GM04504 (cell line): ENCODE measurements around the gene ECHS1.
A peak's percentile ranks its signal among the peaks of the same experiment; 100 is the strongest.

Source experiments
- DNase-seq: peaks from one replicate; pipeline ENCODE4 v3.0.0-alpha.2; 2012; ENCODE audit warnings: low read depth

The ECHS1 gene

GRCh38 chr10:133341983-133342382 lies 31.2 kb downstream of the ECHS1 start:
- DNase-seq, result no peak

DNA sequence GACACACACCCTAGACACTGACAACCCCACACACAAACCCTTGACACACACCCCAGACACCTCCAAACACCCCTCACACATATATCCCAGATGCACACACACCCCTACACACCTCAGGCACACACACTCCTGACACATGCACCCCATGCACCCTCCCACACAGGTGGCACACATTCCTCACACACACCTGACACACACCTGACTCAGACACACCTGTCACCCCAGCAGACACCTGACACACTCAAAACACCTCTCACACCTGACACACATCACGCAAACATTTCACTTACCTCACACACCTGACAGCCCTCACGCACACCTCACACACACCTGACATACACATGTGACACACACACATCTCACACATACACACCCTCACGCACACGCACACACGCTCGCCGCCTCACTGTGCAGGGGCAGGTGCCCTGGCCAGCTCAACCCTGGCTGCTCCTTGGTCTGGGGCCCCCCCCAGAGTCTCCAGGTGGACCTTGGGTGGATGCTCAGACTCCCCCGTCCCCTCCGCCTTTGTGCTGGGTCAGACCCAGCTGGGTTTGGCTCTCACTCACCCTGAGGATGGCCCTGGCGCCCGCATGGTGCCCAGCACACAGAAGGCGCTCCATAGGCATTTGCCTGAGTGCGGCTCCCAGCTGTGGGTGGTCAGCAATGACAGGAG lies 33.3 kb downstream of the ECHS1 start:
- no peak for DNase-seq

DNA sequence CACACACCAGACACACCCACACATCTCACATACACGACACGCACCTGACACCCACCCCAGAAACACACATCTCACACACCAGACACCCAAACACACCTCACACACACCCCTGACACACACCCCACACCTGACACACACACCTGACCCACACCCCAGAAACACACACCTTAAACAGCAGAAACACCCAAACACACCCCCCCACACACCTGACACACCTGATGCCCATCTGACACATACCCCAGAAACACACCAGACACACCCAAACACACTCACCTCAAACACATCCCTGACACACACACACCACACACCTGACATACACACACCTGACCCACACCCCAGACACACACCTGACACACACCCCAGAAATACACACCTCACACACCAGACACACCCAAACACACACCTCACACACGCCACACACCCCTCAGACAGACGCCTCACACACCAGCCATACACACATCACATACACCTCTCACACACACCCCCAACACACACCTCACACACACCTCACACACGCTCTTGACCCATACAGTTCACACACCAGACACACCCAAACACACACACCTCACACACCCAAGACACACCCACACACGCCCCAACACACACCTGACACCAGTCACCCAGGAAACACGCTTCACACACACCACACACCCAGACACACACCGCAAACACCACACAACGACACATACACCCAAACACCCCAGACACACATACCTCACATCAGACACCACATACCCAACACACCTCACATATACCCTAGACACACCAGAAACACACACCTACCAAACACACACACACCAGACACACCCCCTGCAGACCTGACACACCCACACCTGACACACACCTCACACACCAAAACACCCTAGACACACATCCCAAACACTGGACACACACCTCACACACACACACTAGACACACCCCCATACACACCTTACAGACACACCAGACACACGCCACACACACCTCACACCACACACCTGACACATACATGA lies 34.8 kb downstream of the ECHS1 start:
- no peak for DNase-seq

- DNase-seq, result no peak
Measured at GRCh38 chr10:133337370-133337725, 35.8 kb downstream of the ECHS1 start.

GRCh38 chr10:133336577-133337369 lies 36.4 kb downstream of the ECHS1 start, which contains the start of gene CALY:
CALY (minus strand) TSS chr10:133336896; CDS start chr10:133328989, 7,907 bp downstream.
- DNase-seq, result no peak

DNA sequence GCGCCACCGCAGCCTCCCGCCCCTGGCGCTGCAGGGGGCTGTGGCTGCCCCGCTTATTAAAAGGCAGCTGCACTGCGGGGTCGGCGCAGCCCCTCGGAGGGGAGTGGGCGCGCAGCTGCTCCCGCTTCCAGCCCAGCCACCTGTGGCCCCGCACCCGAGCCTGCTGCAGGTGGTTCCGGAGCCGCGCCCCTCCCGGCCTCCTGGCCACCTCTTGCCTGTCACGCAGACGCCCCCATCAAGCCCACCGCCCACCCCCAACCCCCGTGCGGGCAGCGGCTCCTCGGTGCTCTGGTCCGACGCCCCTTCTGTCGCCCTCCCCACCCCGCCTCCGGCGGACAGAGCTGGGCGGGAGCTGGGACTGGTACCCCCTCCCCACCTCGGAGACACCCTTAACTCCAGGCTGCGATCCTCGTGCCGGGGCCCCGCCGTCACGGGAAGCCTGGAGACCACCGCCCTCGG lies 37.0 kb downstream of the ECHS1 start:
- no peak for DNase-seq

DNA sequence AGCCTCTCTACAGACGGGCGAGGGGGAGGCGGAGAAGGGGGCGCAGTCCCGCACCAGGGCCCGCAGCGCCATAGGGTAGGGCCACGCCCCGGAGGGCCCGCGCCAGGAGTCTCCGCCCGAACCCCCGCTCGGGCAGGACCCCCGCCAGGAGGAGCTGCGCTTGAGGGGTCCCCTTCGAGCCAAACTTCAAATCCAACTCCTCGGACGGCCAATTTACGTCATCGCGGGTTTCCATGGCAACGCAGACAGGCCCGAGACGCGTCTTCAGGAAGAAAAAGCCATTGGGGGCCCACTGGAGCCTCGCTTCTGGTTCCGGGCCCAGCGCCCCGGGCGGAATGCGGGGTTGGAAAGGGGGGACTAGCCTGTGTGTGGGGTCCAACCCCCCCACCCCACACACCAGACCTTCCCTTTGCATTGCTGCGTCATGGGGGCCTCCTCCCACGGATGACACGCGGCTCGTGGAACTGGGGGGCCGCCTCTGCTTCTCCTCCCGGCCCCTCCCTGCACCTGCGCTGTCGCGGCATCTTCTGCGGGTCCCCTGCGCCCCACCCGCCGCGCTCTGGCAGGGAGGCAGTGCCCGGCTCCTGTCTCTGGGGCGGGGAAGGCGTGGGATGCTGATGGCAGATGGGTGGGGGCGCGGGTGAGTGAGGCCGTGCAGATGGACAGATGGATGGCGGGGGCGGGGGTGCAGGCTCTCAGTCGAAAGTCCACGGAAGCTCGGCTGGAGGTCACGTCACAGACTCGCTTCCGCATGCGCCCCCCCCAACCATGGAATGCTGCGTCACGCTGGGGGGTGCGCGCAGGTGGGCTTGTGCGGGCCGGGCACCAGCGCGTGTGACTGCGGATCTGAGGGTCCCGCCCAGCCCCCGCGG lies 37.7 kb downstream of the ECHS1 start:
- DNase-seq, result no peak

- no peak for DNase-seq
Measured at GRCh38 chr10:133334503-133335245, 38.5 kb downstream of the ECHS1 start.

GRCh38 chr10:133332936-133333699 lies 40.0 kb downstream of the ECHS1 start:
- no peak for DNase-seq

DNA sequence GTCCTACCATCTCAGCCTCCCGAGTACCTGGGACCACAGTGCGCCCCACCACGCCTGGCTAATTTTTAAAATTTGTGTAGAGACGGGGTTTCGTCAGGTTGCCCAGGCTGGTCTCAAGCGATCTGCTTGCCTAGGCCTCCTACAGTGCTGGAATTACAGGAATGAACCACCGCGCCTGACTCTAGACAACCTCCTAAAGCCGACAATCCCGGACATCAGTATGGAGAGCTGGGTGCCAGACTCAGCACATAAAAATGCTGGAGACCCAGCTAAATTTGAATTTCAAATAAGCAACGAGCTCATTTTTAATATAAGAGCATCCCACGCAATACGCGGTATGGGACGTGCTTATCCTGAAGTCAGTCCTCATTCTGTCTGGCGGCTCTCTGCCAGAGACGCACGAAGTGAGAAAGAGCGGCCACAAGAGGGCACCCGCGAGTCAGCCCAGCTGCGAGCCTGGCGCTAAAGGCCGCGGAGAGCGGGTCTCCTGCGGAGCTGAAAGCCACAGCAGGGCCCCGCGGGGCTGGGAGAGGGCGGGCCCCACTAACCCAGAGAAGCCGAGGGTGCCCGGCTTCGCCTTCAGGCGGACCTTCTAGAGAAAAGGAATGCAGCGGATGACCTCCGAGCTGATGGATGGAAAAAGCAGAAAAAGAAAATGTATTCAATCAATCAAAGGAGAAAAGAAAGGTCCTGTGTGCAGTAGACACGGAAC lies 43.5 kb downstream of the ECHS1 start:
- DNase-seq, result peak; percentile 53

GRCh38 chr10:133328358-133329343 lies 44.5 kb downstream of the ECHS1 start:
- no peak for DNase-seq

DNA sequence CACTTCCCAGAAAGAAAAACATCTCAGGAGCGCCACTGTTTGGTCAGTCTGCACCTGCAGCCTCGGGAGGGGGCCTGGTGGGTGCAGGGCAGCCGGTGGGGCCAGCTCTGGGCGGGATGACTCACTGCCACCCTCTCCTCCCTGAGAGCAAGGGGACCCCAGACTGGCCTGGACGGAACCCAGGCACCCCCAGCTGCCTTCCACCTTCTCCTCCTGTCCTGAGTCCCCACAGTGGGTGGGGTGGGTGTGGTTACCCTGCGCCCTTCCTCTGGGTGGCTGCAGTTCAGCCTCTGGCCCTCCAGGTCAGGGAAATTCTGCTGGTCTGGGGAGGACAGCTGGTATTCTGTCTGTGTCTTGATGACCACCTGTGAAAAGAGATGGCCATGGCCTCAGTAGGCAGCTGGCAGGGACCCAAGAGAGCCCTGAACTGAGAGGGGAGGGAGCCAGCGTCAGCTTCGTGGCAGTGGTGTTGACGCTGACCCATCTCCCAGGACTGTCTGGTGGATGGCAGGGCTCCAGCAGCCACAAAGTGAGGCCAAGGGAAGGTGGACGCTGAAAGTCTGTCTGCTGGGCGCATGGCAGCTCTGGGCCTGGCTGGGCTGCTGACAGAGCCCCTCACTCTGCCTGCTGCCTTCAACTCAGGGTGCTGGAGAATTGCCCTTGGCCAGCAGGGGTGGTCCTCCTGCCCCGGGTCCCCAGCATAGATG lies 45.4 kb downstream of the ECHS1 start:
- no peak for DNase-seq

- DNase-seq, result no peak
Measured at GRCh38 chr10:133326745-133327650, 46.2 kb downstream of the ECHS1 start.

DNA sequence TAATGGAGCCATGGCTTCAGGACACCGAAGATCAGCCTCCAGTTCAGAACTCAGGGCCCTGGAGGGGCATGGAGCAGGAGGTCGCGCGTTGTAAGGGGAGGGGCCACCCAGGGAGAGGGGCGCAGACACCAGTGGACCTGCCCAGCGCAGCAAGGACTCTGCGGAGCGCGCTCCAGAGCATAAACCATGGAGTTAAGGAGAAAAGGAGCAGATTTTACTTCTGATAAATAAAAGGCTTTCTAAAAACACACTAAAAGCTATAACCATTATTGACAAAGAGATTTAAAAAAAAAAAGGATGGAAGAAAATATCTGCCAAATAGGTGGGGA lies 47.0 kb downstream of the ECHS1 start:
- DNase-seq, result no peak

GRCh38 chr10:133325440-133326222 lies 47.5 kb downstream of the ECHS1 start:
- no peak for DNase-seq
